Measurements from ENCODE around the gene DAGLB.
"Not testable (repeated sequence)": the region's sequence is repeated elsewhere in the genome, so short reads cannot be mapped to it uniquely, and the experiment has no call there.

Gene DAGLB

GRCh38 chr7:6397759-6398495, 49.8 kb downstream of the DAGLB start:
- not testable (repeated sequence) for DNase-seq (ENCODE audit: low read depth, low spot score)

GRCh38 chr7:6395898-6396595, 51.7 kb downstream of the DAGLB start:
- DNase-seq (ENCODE audit: low read depth, low spot score), result no peak

- DNase-seq (ENCODE audit: low read depth, low spot score), result no peak
These were observed 53.6 kb downstream of the DAGLB start for GRCh38 chr7:6394114-6394513.

- DNase-seq (ENCODE audit: low read depth, low spot score), result no peak
These were observed 54.1 kb downstream of the DAGLB start for GRCh38 chr7:6393667-6394056.

GRCh38 chr7:6392712-6393666, 54.8 kb downstream of the DAGLB start:
- peak; percentile 47 for DNase-seq (ENCODE audit: low read depth, low spot score)

GRCh38 chr7:6389728-6390127, 58.0 kb downstream of the DAGLB start:
- DNase-seq (ENCODE audit: low read depth, low spot score), result no peak

- DNase-seq (ENCODE audit: low read depth, low spot score), result no peak
These were observed 59.9 kb downstream of the DAGLB start for GRCh38 chr7:6387734-6388294.

GRCh38 chr7:6386779-6387178, 61.0 kb downstream of the DAGLB start:
- no peak for DNase-seq (ENCODE audit: low read depth, low spot score)

GRCh38 chr7:6385909-6386560, 61.7 kb downstream of the DAGLB start:
- DNase-seq (ENCODE audit: low read depth, low spot score), result no peak

- DNase-seq (ENCODE audit: low read depth, low spot score), result peak; percentile 47
These were observed 62.5 kb downstream of the DAGLB start for GRCh38 chr7:6385110-6385781.

GRCh38 chr7:6384327-6384726, 63.4 kb downstream of the DAGLB start:
- no peak for DNase-seq (ENCODE audit: low read depth, low spot score)

- DNase-seq (ENCODE audit: low read depth, low spot score), result no peak
These were observed 64.9 kb downstream of the DAGLB start for GRCh38 chr7:6382817-6383216.

GRCh38 chr7:6381846-6382245, 65.9 kb downstream of the DAGLB start:
- not testable (repeated sequence) for DNase-seq (ENCODE audit: low read depth, low spot score)

- DNase-seq (ENCODE audit: low read depth, low spot score), result no peak
These were observed 67.3 kb downstream of the DAGLB start for GRCh38 chr7:6380310-6381095.

- DNase-seq (ENCODE audit: low read depth, low spot score), result no peak
These were observed 67.9 kb downstream of the DAGLB start for GRCh38 chr7:6379886-6380285.

GRCh38 chr7:6378556-6378955, 69.2 kb downstream of the DAGLB start:
- not testable (repeated sequence) for DNase-seq (ENCODE audit: low read depth, low spot score)

GRCh38 chr7:6376820-6377219, 70.9 kb downstream of the DAGLB start:
- DNase-seq (ENCODE audit: low read depth, low spot score), result no peak

GRCh38 chr7:6375348-6376101, 72.2 kb downstream of the DAGLB start:
- no peak for DNase-seq (ENCODE audit: low read depth, low spot score)

GRCh38 chr7:6367701-6368211, 80.0 kb downstream of the DAGLB start:
- no peak for DNase-seq (ENCODE audit: low read depth, low spot score)

Measured in smooth muscle cell of the brain vasculature (primary cell).